ENCODE data around the gene RIPPLY2.

GRCh38 chr6:83893024-83893423 is 39.9 kb downstream of the RIPPLY2 start:
- TF ChIP-seq POLR2AphosphoS5 (IDR thresholded peaks at IDR 0.05; ENCODE audit: low read depth, low read length) (no peak), POLR2A (IDR thresholded peaks at IDR 0.05; ENCODE audit: low read depth, low read length) (no peak), SPI1 (IDR thresholded peaks at IDR 0.05; ENCODE audit: low read depth, low read length) (no peak), POU2F2 (IDR thresholded peaks at IDR 0.05; ENCODE audit: low read depth, low read length) (no peak), TAF1 (IDR thresholded peaks at IDR 0.05; ENCODE audit: low read depth, low read length) (no peak)
